Epidermal melanocyte (primary cell): ENCODE results near the gene DCLRE1A.
A peak's percentile ranks its signal among the peaks of the same experiment; 100 is the strongest.

Source experiments
- DNase-seq: peaks from one replicate; pipeline ENCODE4 v3.0.0; 2011; ENCODE audit warnings: low spot score; ENCODE audit not compliant: insufficient read length

The DCLRE1A gene

GRCh38 chr10:113854013-113854760, at the start of gene DCLRE1A, which contains the start of gene NHLRC2:
DCLRE1A (minus strand) TSS chr10:113854082; CDS start chr10:113853182, 900 bp downstream.
NHLRC2 (plus strand) TSS chr10:113854661; CDS start chr10:113854873, 212 bp downstream.
- peak; percentile 42 for DNase-seq

- DNase-seq, result no peak
Measured at GRCh38 chr10:113899952-113900598, 46.2 kb upstream of the DCLRE1A start.

GRCh38 chr10:113897693-113898618, 44.1 kb upstream of the DCLRE1A start:
- DNase-seq, result no peak

GRCh38 chr10:113895018-113895417, 41.1 kb upstream of the DCLRE1A start:
- no peak for DNase-seq

- no peak for DNase-seq
Measured at GRCh38 chr10:113894581-113894980, 40.7 kb upstream of the DCLRE1A start.

GRCh38 chr10:113893570-113893969, 39.7 kb upstream of the DCLRE1A start:
- DNase-seq, result no peak

- DNase-seq, result no peak
Measured at GRCh38 chr10:113891476-113891875, 37.6 kb upstream of the DCLRE1A start.

- DNase-seq, result no peak
Measured at GRCh38 chr10:113890769-113891168, 36.9 kb upstream of the DCLRE1A start.

- no peak for DNase-seq
Measured at GRCh38 chr10:113889911-113890310, 36.0 kb upstream of the DCLRE1A start.

GRCh38 chr10:113882240-113882639, 28.4 kb upstream of the DCLRE1A start:
- no peak for DNase-seq

GRCh38 chr10:113880236-113880635, 26.4 kb upstream of the DCLRE1A start:
- no peak for DNase-seq

- no peak for DNase-seq
Measured at GRCh38 chr10:113879691-113880090, 25.8 kb upstream of the DCLRE1A start.

GRCh38 chr10:113876461-113876860, 22.6 kb upstream of the DCLRE1A start:
- no peak for DNase-seq

GRCh38 chr10:113875212-113875611, 21.3 kb upstream of the DCLRE1A start:
- no peak for DNase-seq

- DNase-seq, result no peak
Measured at GRCh38 chr10:113872139-113873030, 18.5 kb upstream of the DCLRE1A start.

GRCh38 chr10:113869789-113870188, 15.9 kb upstream of the DCLRE1A start:
- no peak for DNase-seq

- no peak for DNase-seq
Measured at GRCh38 chr10:113867904-113868303, 14.0 kb upstream of the DCLRE1A start.

- DNase-seq, result no peak
Measured at GRCh38 chr10:113866551-113867394, 12.9 kb upstream of the DCLRE1A start.

- no peak for DNase-seq
Measured at GRCh38 chr10:113865901-113866300, 12.0 kb upstream of the DCLRE1A start.

GRCh38 chr10:113859261-113859660, 5.4 kb upstream of the DCLRE1A start:
- no peak for DNase-seq
